Measurements from ENCODE around the gene C5orf63.
"Not testable (repeated sequence)": the region's sequence is repeated elsewhere in the genome, so short reads cannot be mapped to it uniquely, and the experiment has no call there.

The C5orf63 gene

DNA sequence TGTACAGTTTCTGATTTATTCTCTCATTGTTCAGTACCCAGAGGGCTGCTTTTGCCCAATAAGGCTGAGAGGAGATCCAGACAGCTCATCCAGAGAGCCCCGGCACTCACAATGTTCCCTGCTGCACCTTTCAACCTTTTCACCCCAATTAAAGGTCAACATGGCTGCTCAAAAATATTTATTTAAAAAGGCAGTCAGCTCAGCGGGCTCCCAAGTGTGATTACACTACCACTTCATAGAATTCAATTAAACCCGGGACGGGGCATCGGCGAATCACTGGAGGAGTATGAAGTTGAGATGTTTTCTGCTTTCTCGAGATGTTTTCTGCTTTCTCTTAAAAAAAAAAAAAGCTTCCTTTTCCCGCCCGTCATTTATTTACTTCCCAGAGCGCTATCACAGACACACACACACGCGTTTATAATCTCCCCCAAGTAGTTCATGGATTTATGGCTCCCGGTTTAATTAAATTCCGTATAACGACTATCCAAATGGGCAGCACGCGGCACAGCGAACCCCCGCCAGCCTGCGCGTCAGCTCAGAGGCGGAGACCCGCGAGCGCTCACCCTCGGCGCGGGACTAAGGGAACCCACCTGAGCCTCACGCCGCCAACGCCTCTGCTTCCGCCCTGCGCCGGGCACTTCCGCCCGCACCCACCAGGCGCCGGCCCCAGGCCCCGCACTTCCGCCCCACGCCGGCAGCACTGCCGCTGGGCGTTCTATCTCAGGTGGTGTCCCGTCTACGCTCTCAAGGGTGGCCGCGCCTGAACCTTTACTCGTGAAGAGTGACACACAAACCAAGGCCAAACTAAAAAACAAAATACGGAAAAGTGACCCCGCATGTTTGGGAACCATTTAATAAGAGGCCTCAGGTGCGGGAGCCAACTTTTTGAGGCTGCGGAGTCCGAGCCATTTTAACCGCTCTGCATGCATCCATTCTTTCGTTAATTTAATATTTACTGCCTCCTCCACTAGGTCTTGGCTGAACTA is at the start of gene C5orf63:
TSS of gene C5orf63 (minus strand) at position 642 of the 986 bp plus-strand sequence. CDS start 14,507 bp downstream, outside the sequence.
- DNase-seq = peak; percentile 96

DNA sequence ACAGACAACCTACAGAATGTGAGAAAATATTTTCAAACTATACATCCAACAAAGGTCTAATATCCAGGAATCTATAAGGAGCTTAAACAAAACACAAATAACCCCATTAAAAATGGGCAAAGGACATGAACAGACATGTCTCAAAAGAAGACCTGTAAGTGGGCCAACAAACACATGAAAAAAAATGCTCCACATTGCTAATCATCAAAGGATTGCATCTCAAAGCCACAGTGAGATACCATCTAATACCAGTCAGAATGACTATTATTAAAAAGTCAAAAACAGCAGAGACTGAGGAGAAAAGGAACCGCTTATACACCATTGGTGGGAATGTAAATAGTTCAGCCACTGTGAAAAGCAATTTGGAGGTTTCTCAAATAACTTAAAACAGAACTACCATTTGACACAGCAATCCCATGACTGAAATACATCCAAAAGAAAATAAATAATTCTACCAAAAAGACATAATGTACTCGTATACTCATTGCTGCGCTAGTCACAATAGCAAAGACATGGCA is 39.1 kb upstream of the C5orf63 start:
- no peak for DNase-seq

DNA sequence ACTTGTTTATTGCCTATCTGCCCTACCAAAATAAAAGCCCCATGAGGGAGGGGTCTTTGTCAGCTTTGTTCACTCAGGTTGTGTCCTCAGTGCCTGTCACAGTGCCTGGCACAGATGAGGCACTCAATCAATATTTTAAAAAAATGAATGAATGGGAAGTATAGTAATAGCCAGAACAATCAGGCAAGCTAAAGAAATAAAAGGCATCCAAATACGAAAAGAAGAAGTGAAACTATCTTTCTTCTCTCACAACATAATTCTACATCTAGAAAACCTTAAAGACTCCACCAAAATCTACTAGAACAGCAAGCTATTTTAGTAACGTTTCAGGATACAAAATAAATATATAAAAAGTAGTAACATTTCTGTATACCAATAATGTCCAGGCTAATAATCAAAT is 37.8 kb upstream of the C5orf63 start:
- DNase-seq = no peak

DNA sequence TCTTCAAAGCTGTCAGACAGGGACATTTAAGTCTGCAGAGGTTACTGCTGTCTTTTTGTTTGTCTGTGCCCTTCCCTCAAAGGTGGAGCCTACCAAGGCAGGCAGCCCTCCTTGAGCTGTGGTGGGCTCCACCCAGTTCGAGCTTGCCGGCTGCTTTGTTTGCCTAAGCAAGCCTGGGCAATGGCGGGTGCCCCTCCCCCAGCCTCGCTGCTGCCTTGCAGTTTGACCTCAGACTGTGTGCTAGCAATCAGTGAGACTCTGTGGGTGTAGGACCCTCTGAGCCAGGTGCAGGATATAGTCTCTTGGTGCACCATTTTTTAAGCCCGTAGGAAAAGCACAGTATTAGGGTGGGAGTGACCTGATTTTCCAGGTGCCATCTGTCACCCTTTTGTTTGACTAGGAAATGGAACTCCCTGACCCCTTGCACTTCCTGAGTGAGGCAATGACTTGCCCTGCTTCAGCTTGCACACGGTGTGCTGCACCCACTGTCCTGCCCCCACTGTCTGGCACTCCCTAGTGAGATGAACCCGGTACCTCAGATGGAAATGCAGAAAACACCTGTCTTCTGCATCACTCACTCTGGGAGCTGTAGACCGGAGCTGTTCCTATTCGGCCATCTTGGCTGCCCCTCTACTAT is 35.4 kb upstream of the C5orf63 start:
- not testable (repeated sequence) for DNase-seq

DNA sequence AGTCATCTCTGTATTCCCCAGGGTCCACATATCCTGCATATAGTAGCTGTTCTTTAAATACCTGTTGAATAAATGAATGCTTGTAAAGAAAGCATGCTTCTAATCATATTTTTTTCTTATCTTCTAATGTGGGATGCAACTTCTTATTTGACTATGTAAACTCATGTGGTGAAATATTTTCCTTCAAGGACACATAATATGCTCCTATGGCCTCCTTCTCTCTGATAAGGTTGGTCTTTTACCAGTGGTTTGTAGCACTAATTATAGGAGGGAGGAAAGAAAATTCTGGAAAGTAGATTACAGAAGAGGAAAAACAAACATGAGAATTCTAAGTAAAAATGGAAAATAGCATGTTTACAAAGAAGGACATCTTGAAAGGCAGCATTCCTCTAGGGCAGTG is 28.6 kb upstream of the C5orf63 start:
- no peak for DNase-seq

DNA sequence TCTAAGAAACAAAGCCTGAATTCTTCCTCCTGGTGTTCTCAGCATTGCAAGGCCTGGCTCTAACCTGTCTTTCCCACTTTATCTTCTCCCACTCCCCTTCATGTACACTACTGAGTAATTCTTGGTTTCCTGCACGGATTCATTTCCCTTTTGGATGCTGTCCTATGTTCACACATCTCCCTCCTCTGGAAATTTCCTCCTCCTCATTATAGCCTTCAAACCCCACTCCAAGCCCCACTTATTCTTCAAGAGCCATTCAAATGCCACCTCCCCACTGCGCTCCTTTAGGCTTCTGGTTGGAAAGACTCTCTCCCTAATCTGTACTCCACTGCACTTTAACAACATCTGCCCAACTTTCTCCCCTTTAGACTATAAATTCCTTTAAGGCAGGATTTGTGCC is 28.2 kb upstream of the C5orf63 start:
- DNase-seq = peak; percentile 38

GRCh38 chr5:127098241-127098640 is 24.9 kb upstream of the C5orf63 start:
- no peak for DNase-seq

DNA sequence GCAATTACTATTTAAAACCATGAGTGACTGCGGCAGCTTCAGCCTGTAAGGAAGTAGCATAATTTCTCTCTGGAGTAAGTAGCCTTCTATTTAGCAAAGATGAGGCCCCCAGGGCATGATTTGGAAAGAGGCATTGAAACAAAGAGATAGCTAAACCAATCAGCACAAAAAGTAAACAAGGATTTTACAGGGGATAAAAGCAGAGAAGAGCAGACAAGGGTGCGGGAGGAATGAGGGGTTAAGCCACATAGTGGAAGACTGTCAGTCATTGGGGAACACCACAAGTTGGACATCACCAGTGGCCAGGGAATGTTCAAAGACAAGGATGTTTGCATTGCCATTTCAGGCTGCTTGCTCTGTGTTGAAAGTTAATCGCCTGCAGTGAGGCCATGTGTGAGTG is 24.0 kb upstream of the C5orf63 start:
- peak; percentile 97 for DNase-seq

GRCh38 chr5:127096328-127096993 is 23.2 kb upstream of the C5orf63 start:
- peak; percentile 64 for DNase-seq

DNA sequence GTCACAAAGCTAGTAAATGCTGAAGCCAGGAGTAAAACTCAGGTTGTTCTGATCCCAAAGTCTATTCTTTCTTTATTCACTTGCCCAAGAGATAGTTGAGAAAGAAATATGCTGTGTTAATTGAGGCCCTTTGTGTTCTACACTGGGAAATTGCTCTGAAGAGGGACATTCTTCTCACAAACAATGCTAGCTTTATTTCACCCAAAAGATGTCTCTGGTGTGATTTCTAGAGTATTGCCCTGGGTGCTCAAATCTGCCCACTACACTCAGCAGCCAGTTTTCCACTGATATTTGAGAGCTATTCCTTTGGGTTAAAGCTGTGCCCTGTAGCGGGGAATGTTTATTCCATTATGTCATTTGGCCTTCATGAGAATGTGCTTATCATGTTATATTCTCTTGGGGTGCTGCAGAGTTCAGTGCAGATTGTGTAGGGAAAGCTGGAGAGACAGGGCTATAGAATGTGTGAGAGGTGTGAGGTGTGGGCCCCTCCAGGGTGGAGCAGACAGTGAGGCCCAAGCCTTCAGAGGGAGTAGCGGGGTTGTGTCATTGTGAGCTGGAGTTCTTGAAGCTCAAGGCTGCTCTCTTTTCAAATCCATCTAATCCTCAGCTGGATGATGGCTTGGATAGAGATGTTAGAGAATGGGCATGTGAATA is 21.0 kb upstream of the C5orf63 start:
- DNase-seq = no peak

- DNase-seq = peak; percentile 71
Observed at GRCh38 chr5:127092690-127093089, 19.4 kb upstream of the C5orf63 start.

DNA sequence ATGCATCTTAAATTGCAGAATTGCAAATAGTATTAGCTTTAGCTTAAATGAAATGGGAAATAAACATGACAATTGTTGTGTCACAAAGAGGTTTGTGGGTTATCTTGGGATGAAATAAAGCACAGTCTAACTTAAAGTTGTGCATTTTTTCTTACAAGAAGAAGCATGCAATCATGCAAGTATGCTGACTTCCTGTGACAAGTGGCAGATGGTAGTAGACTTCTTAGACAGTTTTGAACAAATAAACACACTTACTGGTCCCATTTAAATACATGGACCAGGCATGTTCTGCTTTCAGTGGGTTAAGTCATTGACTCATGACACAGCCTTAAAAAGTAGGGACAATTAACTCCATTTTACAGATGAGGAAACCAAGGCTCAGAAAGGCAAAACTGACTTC is 15.9 kb upstream of the C5orf63 start:
- DNase-seq = no peak

DNA sequence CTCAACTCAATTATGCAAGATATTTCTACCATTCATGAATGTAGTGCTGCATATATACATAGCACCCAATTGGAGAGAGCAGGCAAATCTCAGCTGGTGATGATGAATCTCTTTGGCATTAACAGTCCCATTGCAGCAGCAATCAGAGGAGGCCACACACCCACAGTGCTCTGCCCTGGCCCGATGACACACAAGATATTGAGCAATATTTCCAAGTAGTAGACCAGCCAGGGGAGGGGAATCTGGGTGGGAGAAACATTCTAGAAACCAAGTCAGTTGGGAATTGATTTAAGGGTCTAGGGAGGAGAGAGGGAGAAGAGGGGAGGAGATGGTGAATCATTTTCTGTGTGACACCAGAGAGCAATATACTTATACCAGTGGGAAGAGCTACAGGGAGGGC is 14.9 kb upstream of the C5orf63 start:
- no peak for DNase-seq

- DNase-seq = peak; percentile 41
Observed at GRCh38 chr5:127086589-127086988, 13.3 kb upstream of the C5orf63 start.

- peak; percentile 39 for DNase-seq
Observed at GRCh38 chr5:127085796-127086195, 12.5 kb upstream of the C5orf63 start.

GRCh38 chr5:127085371-127085770 is 12.1 kb upstream of the C5orf63 start:
- DNase-seq = peak; percentile 72

DNA sequence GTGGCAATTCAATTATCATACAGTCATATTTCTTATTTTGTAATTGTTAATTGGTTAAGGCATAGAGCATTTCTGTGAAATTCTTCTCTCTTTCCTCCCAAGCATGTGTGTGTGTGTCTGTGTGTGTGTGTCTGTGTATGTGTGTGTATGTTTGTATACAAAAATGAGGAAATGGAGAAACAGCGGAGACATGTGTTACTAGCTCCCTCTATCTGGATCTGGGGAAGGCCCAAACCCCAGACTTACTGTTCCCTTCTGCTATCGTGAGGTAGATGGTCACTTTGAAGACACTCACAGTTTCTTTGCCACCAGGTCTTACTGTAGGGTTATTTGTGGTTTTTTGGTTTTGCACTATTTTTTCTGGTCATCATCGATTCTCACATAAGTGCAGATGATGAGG is 11.4 kb upstream of the C5orf63 start:
- DNase-seq = no peak

- DNase-seq = no peak
Observed at GRCh38 chr5:127083711-127084110, 10.4 kb upstream of the C5orf63 start.

- DNase-seq = peak; percentile 100
Observed at GRCh38 chr5:127079994-127080491, 6.7 kb upstream of the C5orf63 start.

GRCh38 chr5:127077366-127077765 is 4.1 kb upstream of the C5orf63 start:
- DNase-seq = peak; percentile 31

DNA sequence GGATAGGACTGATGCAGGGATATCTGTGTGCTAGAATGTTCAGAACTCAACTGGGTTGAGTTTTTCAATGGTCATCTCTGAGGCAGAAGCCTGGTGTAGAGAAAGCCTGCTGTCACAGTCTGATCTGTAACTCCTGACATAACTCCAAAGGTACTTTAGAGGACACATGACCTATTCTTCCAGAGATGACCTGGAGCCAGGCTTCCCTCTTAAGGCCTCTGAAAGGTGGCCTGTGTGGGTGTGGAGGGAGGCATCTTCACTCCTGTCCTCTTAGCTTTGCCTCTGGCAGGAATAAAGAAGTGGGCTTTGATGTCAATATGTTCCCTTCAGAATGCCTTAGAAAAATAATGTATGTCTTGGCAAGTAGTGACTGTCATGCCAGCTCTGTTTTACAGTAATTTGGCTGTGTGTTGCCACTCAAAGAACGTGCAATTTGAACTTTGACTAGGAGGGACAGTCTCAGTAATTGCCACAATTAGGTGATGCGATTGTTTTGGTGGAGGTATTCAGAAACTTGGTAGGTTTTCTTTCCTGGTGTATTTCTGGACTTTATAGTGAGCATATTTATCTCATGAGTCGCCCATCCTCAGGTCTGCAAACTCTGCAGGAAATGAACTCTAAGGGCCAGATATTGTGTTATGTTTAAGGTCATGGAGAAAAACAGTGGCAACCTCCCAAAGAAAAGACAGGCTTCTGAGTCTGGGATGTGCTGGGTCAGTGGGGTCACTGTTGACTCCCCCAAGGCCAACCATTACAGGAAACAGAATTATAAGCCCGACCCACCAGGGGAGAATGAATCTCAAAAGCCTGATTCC is 3.2 kb upstream of the C5orf63 start:
- peak; percentile 57 for DNase-seq

GRCh38 chr5:127074466-127074865 is 1.2 kb upstream of the C5orf63 start:
- DNase-seq = no peak

Measured in NCI-H69 (cell line).